Stimulated activated CD4-positive, alpha-beta T cell treated with anti-CD3 and anti-CD28 coated beads, Interleukin-1b, Interleukin-23, amount 100 ng/mL, for 48 hours (primary cell): ENCODE results near the gene WNK4.

Experiments used
- DNase-seq: peaks from one replicate; pipeline ENCODE4 v3.0.0-alpha.2; 2020

Gene WNK4

GRCh38 chr17:42841975-42842685, 61.7 kb downstream of the WNK4 start:
- no peak for DNase-seq

DNA sequence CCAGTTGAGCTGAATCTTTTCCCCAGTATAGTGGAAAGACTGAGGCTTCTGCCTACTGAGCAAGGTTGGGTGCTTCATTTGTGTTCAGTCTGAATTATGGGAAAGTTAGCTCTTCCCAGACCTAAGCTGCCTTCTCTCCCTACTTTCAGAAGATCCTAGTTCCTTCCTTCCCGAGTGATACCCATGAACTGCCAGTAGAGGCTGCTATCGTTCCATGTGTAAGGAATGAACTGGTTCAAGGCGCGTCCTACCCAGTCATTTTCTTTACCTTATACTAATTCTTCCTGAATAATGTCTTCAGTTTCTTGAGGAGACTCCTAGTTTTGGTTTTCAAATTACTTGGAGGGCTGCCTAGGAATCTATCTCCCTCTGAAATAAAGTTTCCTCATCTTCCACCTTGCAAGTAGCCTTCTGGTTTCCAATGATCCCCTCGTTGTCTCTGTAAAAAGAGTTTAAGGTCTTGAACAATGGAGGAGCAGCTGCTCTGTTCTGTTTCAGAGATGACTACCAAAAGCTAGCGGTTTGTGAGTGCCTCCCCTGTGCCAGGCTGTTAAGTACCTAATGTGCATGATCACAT, 63.0 kb downstream of the WNK4 start:
- DNase-seq, result no peak

- no peak for DNase-seq
These were observed 63.9 kb downstream of the WNK4 start, which contains the start of gene AOC2 for GRCh38 chr17:42844271-42844670. TSS of gene AOC2 (plus strand) at chr17:42844580. CDS start at chr17:42844627, 47 bp downstream.

DNA sequence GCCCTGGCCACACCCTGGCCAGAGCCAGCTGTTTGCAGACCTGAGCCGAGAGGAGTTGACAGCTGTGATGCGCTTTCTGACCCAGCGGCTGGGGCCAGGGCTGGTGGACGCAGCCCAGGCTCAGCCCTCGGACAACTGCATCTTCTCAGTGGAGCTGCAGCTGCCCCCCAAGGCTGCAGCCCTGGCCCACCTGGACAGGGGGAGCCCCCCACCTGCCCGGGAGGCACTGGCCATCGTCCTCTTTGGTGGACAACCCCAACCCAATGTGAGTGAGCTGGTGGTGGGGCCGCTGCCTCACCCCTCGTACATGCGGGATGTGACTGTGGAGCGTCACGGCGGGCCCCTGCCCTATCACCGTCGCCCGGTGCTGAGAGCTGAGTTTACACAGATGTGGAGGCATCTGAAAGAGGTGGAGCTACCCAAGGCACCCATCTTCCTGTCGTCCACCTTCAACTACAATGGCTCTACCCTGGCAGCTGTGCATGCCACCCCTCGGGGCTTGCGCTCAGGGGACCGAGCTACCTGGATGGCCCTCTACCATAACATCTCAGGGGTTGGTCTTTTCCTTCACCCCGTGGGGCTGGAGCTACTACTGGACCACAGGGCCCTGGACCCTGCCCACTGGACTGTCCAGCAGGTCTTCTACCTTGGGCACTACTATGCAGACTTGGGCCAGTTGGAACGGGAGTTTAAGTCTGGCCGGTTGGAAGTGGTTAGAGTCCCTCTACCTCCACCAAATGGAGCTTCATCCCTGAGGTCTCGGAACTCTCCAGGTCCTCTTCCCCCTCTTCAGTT, 64.5 kb downstream of the WNK4 start:
- no peak for DNase-seq

DNA sequence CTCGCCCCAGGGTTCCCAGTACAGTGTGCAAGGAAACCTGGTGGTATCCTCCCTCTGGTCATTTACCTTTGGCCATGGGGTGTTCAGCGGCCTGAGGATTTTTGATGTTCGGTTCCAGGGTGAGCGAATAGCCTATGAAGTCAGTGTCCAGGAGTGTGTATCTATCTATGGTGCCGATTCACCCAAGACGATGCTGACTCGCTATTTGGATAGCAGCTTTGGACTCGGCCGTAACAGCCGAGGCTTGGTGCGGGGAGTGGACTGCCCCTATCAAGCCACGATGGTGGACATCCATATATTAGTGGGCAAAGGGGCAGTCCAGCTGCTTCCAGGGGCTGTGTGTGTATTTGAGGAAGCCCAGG, 65.1 kb downstream of the WNK4 start:
- no peak for DNase-seq

DNA sequence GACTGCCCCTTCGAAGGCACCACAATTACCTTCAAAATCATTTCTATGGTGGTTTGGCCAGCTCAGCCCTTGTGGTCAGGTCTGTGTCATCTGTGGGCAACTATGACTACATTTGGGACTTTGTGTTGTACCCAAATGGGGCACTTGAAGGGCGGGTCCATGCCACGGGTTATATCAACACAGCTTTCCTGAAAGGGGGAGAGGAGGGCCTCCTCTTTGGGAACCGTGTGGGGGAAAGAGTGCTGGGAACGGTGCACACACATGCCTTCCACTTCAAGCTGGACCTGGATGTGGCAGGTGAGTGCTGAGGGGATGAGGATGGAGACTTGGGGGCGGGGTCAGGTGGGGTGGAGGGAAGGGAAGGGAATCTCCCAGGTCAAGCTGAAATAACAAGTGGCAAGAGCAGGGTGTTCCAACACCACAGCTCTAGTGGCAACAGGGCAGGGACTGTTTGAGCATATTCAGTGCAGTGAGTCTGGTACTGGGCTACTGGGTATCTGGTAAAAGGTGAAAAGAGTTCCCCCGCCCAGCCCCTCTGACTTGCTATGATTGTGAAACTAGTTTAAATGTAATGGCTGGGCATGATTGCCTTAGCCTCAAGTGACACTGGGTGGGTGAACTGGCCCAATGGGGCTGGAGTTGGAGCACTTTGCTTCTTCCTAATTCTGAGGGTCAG, 65.6 kb downstream of the WNK4 start:
- DNase-seq, result peak; percentile 66
